CD4-positive, alpha-beta T cell treated with Interleukin-6 for 4 hours (primary cell): Measurements from ENCODE around the gene HPS4.
"Not testable (repeated sequence)": the region's sequence is repeated elsewhere in the genome, so short reads cannot be mapped to it uniquely, and the experiment has no call there.

Experiments used
- DNase-seq: peaks from one replicate; pipeline ENCODE4 v3.0.0-alpha.2; 2020; ENCODE audit warnings: mixed read lengths

Gene HPS4

GRCh38 chr22:26438776-26439175 is 44.8 kb downstream of the HPS4 start:
- DNase-seq = not testable (repeated sequence)

GRCh38 chr22:26437694-26438392 is 45.7 kb downstream of the HPS4 start:
- no peak for DNase-seq

GRCh38 chr22:26436903-26437515 is 46.6 kb downstream of the HPS4 start:
- DNase-seq = no peak

GRCh38 chr22:26435327-26436093 is 48.1 kb downstream of the HPS4 start:
- DNase-seq = no peak

GRCh38 chr22:26433805-26434204 is 49.8 kb downstream of the HPS4 start:
- no peak for DNase-seq

GRCh38 chr22:26432619-26433311 is 50.8 kb downstream of the HPS4 start:
- no peak for DNase-seq

- no peak for DNase-seq
Measured at GRCh38 chr22:26431261-26431995, 52.2 kb downstream of the HPS4 start.

GRCh38 chr22:26430600-26430999 is 53.0 kb downstream of the HPS4 start:
- DNase-seq = no peak

GRCh38 chr22:26429458-26430286 is 53.9 kb downstream of the HPS4 start:
- peak; percentile 43 for DNase-seq

GRCh38 chr22:26428515-26429457 is 54.8 kb downstream of the HPS4 start, which contains the start of gene ASPHD2:
Gene ASPHD2 (plus strand): TSS chr22:26429260. CDS start chr22:26433616, 4,356 bp downstream.
- peak; percentile 88 for DNase-seq

- DNase-seq = no peak
Measured at GRCh38 chr22:26426924-26427323, 56.7 kb downstream of the HPS4 start.

GRCh38 chr22:26418620-26419019 is 65.0 kb downstream of the HPS4 start:
- no peak for DNase-seq

GRCh38 chr22:26417406-26417805 is 66.2 kb downstream of the HPS4 start:
- DNase-seq = no peak

GRCh38 chr22:26416670-26417276 is 66.8 kb downstream of the HPS4 start:
- DNase-seq = no peak

- DNase-seq = no peak
Measured at GRCh38 chr22:26416256-26416655, 67.3 kb downstream of the HPS4 start.

GRCh38 chr22:26414347-26414746 is 69.2 kb downstream of the HPS4 start:
- no peak for DNase-seq

GRCh38 chr22:26410386-26410785 is 73.2 kb downstream of the HPS4 start:
- no peak for DNase-seq

- DNase-seq = no peak
Measured at GRCh38 chr22:26409719-26410335, 73.8 kb downstream of the HPS4 start.

GRCh38 chr22:26408562-26409220 is 74.9 kb downstream of the HPS4 start:
- DNase-seq = not testable (repeated sequence)
